Activated CD8-positive, alpha-beta memory T cell treated with anti-CD3 and anti-CD28 coated beads, Interleukin-2, amount 50 U/mL, for 4 hours (primary cell): ENCODE data around the gene RNPC3.
"Not testable (repeated sequence)": the region's sequence is repeated elsewhere in the genome, so short reads cannot be mapped to it uniquely, and the experiment has no call there.

Experiments used
- DNase-seq: peaks from one replicate; pipeline ENCODE4 v3.0.0-alpha.2; 2020

RNPC3 gene

DNA sequence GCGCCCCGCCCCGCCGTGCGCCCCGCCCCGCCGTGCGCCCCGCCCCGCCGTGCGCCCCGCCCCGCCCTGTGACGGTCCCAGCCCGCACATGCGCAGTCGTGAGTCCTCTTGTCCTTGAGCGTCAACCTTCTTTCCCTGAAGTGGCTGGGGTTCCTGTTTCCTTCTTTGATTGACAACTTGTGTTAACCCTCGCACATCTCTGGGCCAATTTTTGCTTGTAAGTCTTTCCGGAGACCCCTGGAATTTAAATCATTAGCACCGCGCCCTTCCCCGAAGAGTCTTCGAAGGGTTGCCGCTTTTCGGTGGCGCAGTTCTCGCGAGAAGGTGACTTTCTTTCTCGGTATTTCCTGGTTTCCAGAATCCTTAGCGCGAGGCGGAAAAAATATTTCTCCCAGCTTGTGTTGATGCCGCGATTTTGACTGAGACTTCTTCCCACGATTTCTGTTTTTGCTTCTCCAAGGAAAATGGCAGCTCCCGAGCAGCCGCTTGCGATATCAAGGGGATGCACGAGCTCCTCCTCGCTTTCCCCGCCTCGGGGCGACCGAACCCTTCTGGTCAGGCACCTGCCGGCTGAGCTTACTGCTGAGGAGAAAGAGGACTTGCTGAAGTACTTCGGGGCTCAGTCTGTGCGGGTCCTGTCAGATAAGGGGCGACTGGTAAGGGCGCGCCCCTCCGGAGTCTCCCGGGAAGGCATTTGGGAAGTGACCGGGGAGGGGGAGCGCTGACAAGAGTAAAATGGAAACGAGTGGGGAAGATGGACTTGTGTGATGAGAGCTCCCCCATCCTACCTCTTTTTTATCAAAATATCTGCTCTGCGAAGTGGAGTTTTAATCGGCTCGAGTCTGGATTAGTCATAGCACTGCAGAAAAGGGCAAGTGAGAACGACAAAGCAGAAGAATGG lies at the start of gene RNPC3:
Gene RNPC3 (plus strand): TSS at position 93 of the 901 bp plus-strand sequence. CDS start 372 bp downstream, at position 465.
- DNase-seq: peak; percentile 83

DNA sequence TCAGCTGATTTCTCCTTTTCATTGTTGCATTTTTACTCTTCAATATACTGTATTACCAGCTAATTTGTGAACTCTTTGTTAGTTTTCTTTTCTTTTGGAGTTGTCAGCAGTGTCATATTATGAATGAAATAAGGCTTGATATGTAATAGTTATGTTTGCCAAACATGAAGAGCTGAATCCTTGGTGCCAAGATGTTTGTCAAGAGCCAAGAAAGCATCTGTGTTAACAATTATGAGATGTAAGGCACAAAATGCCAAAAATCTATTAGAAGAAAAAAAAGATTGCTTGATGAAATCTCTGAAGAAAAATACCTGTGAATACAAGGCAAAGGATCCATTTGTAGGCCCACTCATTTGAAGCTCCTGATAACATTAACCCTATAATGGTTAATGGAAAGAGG lies 48.4 kb upstream of the RNPC3 start:
- DNase-seq: no peak

- no peak for DNase-seq
Observed at GRCh38 chr1:103489935-103490334, 35.6 kb upstream of the RNPC3 start.

- DNase-seq: no peak
Observed at GRCh38 chr1:103492003-103492625, 33.4 kb upstream of the RNPC3 start.

- no peak for DNase-seq
Observed at GRCh38 chr1:103496014-103496635, 29.4 kb upstream of the RNPC3 start.

DNA sequence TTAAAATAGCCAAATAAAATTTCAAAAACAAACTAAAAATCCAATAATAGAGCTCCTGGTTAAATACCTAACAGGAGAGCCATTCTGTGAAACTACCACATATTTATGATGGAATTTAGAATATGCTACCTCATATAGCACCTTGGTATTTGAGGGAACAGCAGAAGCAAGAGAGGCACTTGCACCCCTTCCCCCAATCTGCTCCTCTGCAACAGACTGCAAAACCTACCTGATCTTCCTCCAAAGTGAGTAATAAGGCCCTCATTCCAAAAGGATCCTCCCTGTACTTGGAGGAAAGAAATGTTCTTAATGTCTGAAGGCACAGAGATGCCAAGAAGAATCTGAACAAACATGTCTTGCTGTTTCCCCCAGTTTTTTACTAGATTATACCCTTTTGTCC lies 28.1 kb upstream of the RNPC3 start:
- DNase-seq: no peak

- no peak for DNase-seq
Observed at GRCh38 chr1:103509250-103509649, 16.2 kb upstream of the RNPC3 start.

- no peak for DNase-seq
Observed at GRCh38 chr1:103513711-103514110, 11.8 kb upstream of the RNPC3 start.

DNA sequence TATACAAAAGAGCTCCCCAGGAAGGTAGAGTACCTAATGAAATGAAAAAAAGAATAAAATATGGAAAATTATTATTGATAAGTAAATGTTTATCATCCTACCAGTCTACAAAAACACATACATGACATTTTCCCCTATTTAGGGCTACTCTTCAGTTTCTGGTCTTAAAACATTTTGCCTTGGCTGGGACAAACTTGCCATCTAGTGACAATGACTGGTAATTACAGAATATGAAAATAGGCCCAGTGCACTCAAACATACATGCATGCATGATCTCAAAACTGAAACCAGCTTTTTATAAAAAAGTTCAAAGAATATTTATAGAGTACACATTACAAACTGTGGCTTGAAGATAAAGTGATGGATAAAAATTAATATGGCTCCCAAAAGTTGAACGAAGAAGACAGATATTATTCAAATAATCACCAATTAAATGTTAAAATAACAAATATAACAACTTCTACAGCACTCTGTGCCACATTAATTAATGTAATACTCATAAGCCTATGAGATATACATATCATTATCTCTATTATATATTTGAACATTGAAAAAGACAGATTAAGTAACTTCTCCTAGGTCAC lies 10.5 kb upstream of the RNPC3 start:
- no peak for DNase-seq

DNA sequence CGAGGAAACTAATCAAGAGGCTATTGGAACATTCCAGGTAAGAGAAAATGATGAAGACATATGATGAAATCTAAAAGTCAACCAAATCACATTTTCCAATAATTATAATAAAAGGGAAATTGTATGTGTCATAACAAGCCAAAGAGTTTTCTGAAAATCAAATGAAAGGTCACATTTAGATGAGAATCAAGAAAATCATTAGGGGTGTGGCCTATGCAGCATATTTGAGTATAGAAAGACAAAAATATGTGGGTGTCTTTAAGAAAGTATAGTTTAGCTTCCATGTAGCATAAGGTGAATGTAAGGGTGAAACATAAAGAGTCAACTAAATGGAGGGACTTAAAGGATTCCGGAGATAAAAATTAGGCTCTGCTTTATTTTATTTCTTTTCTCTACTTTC lies 9.2 kb upstream of the RNPC3 start:
- DNase-seq: no peak

GRCh38 chr1:103516693-103517092 lies 8.8 kb upstream of the RNPC3 start:
- no peak for DNase-seq

- DNase-seq: no peak
Observed at GRCh38 chr1:103517380-103518047, 8.0 kb upstream of the RNPC3 start.

GRCh38 chr1:103520822-103521221 lies 4.7 kb upstream of the RNPC3 start:
- DNase-seq: no peak

- DNase-seq: no peak
Observed at GRCh38 chr1:103523346-103523745, 2.2 kb upstream of the RNPC3 start.

DNA sequence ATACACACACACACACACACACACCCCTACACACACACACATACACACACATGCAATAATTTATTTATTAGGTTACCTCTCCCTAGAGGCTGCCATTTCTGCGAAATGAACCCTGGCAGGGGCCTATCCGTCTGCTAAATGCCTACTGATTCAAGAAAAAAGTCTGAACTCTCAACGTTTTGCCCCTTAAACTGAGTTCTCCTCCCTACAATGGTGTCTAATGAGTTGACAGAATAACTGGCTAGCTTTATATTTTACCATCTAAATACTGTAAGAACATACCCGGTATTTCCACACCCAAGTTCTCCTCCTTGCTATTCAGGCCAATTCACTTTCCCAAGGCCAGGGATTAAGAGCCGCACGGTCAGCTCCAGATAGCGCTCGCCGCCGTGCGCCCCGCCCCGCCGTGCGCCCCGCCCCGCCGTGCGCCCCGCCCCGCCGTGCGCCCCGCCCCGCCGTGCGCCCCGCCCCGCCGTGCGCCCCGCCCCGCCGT lies 339 bp upstream of the RNPC3 start:
- peak; percentile 15 for DNase-seq

GRCh38 chr1:103527331-103527730 lies 1.8 kb downstream of the RNPC3 start:
- DNase-seq: no peak

GRCh38 chr1:103529746-103530145 lies 4.2 kb downstream of the RNPC3 start:
- DNase-seq: peak; percentile 18

GRCh38 chr1:103538226-103538625 lies 12.7 kb downstream of the RNPC3 start:
- no peak for DNase-seq

GRCh38 chr1:103541431-103541830 lies 15.9 kb downstream of the RNPC3 start:
- DNase-seq: no peak

GRCh38 chr1:103546496-103546895 lies 21.0 kb downstream of the RNPC3 start:
- DNase-seq: no peak

DNA sequence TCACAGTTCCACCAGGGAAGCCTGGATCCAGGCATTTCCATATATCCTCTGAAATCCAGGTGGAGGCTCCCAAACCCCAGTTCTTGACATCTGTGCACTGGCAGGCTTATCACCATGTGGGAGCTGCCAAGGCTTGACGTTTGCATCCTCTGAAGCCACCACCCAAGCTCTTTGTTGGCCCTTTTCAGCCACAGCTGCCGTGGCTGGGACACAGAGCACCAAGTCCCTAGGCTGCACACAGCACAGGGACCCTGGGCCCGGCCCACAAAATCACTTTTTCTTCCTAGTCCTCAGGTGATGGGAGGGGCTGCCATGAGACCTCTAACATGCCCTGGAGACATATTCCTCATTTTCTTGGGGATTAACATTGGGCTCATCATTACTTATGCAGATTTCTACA lies 22.3 kb downstream of the RNPC3 start:
- DNase-seq: no peak

DNA sequence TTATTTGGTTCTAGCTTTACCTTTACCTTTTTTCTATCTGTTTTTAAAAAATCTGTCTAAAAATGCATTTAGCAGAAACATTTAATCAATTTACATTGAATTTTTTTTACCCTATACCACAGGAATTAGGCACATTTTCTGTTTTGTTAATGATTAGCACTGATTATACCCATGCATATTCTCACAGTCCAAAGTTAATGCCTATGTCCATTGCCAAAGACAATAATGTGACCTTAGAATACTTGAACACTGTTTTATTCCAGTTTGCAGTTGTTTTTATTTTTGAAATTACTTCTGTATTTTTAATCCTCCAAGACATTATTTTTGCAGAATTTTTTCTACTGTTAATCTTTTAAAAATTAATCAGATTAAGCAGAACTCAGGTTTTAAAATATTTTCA lies 34.9 kb downstream of the RNPC3 start:
- DNase-seq: no peak

DNA sequence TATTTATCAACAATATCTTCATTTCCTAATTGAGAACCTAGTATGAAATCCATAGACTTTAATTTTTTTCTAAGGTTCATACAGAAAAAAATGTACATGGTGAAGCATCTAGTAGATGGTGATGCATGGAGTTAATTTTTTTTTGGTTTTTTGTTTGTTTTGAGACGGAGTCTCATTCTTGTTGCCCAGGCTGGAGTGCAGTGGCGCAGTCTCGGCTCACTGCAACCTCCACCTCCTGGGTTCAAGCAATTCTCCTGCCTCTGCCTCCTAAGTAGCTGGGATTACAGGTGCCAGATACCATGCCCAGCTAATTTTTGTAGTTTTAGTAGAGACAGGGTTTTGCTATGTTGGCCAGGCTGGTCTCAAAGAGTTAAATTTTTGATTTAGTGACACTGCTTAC lies 35.6 kb downstream of the RNPC3 start:
- DNase-seq: not testable (repeated sequence)
